ENCODE measurements around the gene USP35. TPM values are rescaled to one million over a fixed set of nuclear protein-coding genes. Genes with fewer than 3 reads are reported as not detected.

USP35 gene
- total and polyA plus RNA-seq, 2 experiments from 2014 or later = 11.1 to 35.0 TPM

DNA sequence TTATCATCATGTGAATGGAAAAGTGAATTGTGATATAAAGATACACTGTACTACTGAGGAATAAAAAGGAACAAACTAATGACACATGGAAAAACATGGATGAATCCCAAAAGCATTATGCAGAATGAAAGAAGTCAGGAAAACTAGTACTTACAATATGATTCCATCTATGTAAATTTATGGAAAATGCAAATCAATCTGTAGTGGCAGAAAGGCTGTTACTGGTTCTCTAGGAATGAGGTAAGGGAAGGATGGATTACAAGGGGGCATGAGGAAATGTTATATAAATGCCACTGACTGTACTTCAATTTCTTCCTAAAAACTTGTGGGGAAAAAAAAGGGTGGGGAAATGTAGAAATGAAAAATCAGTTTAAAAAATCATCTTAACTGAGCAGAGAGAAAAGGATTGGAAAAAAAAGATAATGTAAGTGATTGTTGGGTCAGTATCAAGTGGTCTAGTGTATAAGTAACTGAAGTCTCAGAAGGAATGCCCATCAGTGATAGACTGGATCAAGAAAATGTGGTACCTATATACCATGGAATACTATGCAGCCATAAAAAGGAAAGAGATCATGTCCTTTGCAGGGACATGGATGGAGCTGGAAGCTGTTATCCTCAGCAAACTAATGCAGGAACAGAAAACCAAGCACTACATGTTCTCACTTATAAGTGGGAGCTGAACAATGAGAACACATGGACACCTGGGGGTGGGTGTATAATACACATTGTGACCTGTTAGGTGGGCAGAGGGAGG, 48.8 kb downstream of the USP35 start:
- Histone ChIP-seq H3K27ac (no peak overlapping the region), H3K36me3 (no peaks in the 10 kb centered on the region), H3K9me3 (ENCODE audit: low read depth) (no peaks in the 10 kb centered on the region), H3K4me3 (no peak overlapping the region), H3K4me1 (ENCODE audit: low read depth) (peaks cover 1% of the 10 kb centered on the region), H3K27me3 (no peaks in the 10 kb centered on the region)
- TF ChIP-seq, protein P1, sequence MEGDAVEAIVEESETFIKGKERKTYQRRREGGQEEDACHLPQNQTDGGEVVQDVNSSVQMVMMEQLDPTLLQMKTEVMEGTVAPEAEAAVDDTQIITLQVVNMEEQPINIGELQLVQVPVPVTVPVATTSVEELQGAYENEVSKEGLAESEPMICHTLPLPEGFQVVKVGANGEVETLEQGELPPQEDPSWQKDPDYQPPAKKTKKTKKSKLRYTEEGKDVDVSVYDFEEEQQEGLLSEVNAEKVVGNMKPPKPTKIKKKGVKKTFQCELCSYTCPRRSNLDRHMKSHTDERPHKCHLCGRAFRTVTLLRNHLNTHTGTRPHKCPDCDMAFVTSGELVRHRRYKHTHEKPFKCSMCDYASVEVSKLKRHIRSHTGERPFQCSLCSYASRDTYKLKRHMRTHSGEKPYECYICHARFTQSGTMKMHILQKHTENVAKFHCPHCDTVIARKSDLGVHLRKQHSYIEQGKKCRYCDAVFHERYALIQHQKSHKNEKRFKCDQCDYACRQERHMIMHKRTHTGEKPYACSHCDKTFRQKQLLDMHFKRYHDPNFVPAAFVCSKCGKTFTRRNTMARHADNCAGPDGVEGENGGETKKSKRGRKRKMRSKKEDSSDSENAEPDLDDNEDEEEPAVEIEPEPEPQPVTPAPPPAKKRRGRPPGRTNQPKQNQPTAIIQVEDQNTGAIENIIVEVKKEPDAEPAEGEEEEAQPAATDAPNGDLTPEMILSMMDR (IDR thresholded peaks at IDR 0.05; ENCODE audit: low read depth, low read length) = no peak
- DNase-seq (ENCODE audit: low read depth in 1 of 2, low spot score in 1 of 2) = no peak

DNA sequence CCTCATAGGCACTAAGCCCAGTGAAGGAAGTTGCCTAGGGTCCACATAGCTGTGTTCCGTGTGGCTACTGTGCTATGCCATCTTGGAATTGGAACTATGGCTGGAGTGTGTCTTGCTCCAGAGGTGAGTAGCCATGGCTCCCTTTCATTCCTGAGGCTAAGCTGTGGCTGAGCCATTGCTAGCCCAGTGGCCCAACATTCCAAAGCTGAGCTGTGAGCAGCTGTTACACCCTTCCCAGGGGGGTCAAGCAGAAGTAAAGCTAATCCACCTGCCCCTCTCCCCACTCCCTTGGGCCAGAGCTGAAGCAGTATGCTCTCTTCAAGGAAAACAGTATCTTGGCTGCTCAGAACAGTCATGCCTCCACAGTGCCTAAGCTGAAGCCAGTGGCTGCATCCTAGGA, 51.1 kb downstream of the USP35 start:
- Histone ChIP-seq H3K27ac (no peak overlapping the region), H3K36me3 (no peaks in the 10 kb centered on the region), H3K4me3 (no peak overlapping the region), H3K9me3 (ENCODE audit: low read depth) (no peaks in the 10 kb centered on the region), H3K4me1 (ENCODE audit: low read depth) (no peaks in the 10 kb centered on the region), H3K27me3 (no peaks in the 10 kb centered on the region)
- no peak for DNase-seq (ENCODE audit: low read depth in 1 of 2, low spot score in 1 of 2)
- TF ChIP-seq, protein P1 (IDR thresholded peaks at IDR 0.05; ENCODE audit: low read depth, low read length) = no peak

DNA sequence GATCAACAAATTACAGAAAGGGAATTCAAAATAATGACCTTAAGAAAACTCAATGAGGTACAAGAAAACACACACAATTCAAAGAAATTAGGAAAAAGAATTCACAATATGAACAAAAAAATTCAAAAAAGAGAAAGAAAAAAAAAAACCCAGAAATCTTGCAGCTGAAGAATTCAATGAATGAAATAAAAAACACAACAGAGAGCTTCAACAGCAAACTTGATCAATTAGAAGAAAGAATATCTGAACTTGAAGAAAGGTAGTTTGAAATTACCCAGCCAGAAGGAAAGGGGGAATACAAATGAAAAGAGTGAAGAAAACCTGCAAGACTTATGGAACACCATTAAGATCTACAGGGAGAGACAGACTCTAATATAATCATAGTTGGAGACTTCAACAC, 52.8 kb downstream of the USP35 start:
- H3K4me1 ChIP-seq (ENCODE audit: low read depth) = no peaks in the 10 kb centered on the region
- no peak overlapping the region for H3K27ac ChIP-seq
- no peak overlapping the region for H3K4me3 ChIP-seq
- H3K9me3 ChIP-seq (ENCODE audit: low read depth) = no peaks in the 10 kb centered on the region
- H3K36me3 ChIP-seq = no peaks in the 10 kb centered on the region
- no peak for DNase-seq (ENCODE audit: low read depth in 1 of 2, low spot score in 1 of 2)
- TF ChIP-seq, protein P1 (IDR thresholded peaks at IDR 0.05; ENCODE audit: low read depth, low read length) = no peak
- no peaks in the 10 kb centered on the region for H3K27me3 ChIP-seq

DNA sequence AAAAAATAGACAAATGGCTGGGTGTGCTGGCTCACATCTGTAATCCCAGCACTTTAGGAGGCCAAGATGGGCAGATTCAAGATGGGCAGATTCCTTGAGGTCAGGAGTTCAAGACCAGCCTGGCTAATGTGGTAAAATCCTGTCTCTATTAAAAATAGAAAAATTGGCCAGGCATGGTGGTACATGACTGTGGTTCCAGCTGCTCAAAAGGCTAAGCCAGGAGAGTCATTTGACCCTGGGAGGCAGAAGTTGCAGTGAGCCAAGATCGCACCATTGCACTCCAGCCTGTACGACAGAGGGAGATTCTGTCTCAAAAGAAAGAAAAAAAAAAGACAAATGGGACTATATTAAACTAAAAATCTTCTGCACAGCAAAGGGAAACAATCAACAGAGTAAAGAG, 55.4 kb downstream of the USP35 start:
- H3K27ac ChIP-seq = no peak overlapping the region
- H3K36me3 ChIP-seq = peaks cover under 1% of the 10 kb centered on the region
- no peaks in the 10 kb centered on the region for H3K9me3 ChIP-seq (ENCODE audit: low read depth)
- TF ChIP-seq, protein P1 (IDR thresholded peaks at IDR 0.05; ENCODE audit: low read depth, low read length) = no peak
- no peaks in the 10 kb centered on the region for H3K4me1 ChIP-seq (ENCODE audit: low read depth)
- peak in 1 of 2 donors; percentile 46 for DNase-seq (ENCODE audit: low read depth in 1 of 2, low spot score in 1 of 2)
- no peaks in the 10 kb centered on the region for H3K27me3 ChIP-seq
- H3K4me3 ChIP-seq = no peak overlapping the region

DNA sequence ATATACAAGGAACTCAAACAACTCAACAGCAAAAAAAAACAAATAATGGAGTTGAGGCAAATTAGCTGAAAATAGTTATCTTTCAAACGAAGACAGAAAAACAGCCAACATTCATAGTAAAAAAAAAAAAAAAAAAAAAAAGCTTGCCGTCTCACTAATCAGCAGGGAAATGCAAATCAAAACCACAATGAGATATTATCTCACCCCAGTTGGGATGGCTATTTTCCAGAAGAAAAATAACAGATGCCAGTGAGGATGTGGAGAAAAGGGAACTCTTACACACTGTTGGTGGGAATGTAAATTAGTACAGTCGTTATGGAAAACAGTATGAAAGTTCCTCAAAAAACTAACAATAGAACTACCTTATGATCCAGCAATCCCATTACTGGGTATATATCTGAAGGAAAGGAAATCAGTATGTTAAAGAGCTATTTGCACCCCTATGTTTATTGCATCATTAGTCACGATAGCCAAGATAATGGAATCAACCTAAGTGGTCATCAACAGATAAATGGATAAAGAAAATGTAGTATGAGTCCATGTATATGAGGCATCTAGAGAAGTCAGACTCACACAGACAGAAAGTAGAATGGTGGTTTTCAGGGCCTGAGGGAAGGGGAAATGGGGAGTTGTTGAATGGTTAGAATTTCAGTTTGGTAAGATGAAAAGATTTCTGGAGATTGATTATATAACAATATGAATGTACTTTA, 56.0 kb downstream of the USP35 start:
- no peaks in the 10 kb centered on the region for H3K4me1 ChIP-seq (ENCODE audit: low read depth)
- no peaks in the 10 kb centered on the region for H3K27me3 ChIP-seq
- peak in 1 of 2 donors; percentile 75 for DNase-seq (ENCODE audit: low read depth in 1 of 2, low spot score in 1 of 2)
- H3K4me3 ChIP-seq = no peak overlapping the region
- TF ChIP-seq, protein P1 (IDR thresholded peaks at IDR 0.05; ENCODE audit: low read depth, low read length) = no peak
- H3K9me3 ChIP-seq (ENCODE audit: low read depth) = no peaks in the 10 kb centered on the region
- peaks cover 4% of the 10 kb centered on the region for H3K36me3 ChIP-seq
- no peak overlapping the region for H3K27ac ChIP-seq

Measured in cardiac muscle cell (in vitro differentiated cells and primary cell).